Measurements from ENCODE around the gene CFAP77.

- TF ChIP-seq YY1 (IDR thresholded peaks at IDR 0.05; ENCODE audit: low read depth) (no peak), RCOR1 (IDR thresholded peaks at IDR 0.05; ENCODE audit: low read length) (no peak)
Measured at GRCh38 chr9:132505991-132506655, 96.1 kb downstream of the CFAP77 start.
